Ishikawa (cell line): Measurements from ENCODE around the gene BDH1.

ENCODE experiments used
- CREB1 ChIP-seq: IDR thresholded peaks from 2 replicates; pipeline ENCODE4 v1.6.1; 2012; ENCODE audit warnings: low read depth
- EP300 ChIP-seq: IDR thresholded peaks from 2 replicates; pipeline ENCODE4 v1.6.1; 2012; ENCODE audit warnings: borderline replicate concordance
- FOXM1 ChIP-seq: IDR thresholded peaks from 2 replicates; pipeline ENCODE4 v1.6.1; 2012; ENCODE audit warnings: low read depth, borderline replicate concordance
- TF ChIP-seq, protein P1 (sequence below): IDR thresholded peaks from 2 replicates; pipeline ENCODE4 v1.6.1; 2012; ENCODE audit warnings: low read depth, mild to moderate bottlenecking

DNA sequence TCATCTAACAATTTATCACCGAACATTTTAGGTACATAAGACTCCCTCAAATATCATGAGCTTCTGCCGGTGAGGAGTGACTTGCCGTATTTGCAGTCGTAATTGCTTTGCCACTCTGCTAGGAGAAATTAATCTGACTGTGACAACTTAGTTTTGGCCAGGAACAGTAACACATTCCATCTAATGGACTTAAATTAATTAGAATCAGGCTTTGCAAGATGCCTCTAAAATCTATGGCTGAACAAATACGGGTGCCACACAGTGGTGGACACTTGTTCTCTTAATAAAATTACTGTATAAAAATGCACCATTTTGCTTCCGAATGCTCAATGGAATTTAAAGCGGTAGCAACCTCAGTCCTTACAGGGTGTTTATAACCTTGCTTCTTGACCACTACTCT, 27.6 kb upstream of the BDH1 start:
- TF ChIP-seq, protein P1, sequence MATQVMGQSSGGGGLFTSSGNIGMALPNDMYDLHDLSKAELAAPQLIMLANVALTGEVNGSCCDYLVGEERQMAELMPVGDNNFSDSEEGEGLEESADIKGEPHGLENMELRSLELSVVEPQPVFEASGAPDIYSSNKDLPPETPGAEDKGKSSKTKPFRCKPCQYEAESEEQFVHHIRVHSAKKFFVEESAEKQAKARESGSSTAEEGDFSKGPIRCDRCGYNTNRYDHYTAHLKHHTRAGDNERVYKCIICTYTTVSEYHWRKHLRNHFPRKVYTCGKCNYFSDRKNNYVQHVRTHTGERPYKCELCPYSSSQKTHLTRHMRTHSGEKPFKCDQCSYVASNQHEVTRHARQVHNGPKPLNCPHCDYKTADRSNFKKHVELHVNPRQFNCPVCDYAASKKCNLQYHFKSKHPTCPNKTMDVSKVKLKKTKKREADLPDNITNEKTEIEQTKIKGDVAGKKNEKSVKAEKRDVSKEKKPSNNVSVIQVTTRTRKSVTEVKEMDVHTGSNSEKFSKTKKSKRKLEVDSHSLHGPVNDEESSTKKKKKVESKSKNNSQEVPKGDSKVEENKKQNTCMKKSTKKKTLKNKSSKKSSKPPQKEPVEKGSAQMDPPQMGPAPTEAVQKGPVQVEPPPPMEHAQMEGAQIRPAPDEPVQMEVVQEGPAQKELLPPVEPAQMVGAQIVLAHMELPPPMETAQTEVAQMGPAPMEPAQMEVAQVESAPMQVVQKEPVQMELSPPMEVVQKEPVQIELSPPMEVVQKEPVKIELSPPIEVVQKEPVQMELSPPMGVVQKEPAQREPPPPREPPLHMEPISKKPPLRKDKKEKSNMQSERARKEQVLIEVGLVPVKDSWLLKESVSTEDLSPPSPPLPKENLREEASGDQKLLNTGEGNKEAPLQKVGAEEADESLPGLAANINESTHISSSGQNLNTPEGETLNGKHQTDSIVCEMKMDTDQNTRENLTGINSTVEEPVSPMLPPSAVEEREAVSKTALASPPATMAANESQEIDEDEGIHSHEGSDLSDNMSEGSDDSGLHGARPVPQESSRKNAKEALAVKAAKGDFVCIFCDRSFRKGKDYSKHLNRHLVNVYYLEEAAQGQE = no peak
- TF ChIP-seq EP300 (no peak), FOXM1 (no peak), CREB1 (no peak)
